Umbilical cord (tissue), 2 donors: Measurements from ENCODE around the gene LMF2. TPM values are rescaled to one million over a fixed set of nuclear protein-coding genes. Genes with fewer than 3 reads are reported as not detected.
"Not testable (repeated sequence)": the region's sequence is repeated elsewhere in the genome, so short reads cannot be mapped to it uniquely, and the experiment has no call there.

Source experiments
- DNase-seq: peaks from one replicate; pipeline ENCODE4 v3.0.0-alpha.2; 2015; ENCODE audit warnings: low spot score
- total RNA-seq: library from RNA; depleted of rRNA; stranded (reverse); fragments of >200 nt; gene quantifications from one replicate; pipeline ENCODE4 v1.2.3, GENCODE V29; 2014; ENCODE audit warnings: low replicate concordance; ENCODE audit not compliant: insufficient read depth

The LMF2 gene
- total RNA-seq, 1 donor from 2014 or later = 34.2 TPM

- no peak for DNase-seq
Observed at GRCh38 chr22:50523806-50524675, 16.5 kb upstream of the LMF2 start.

- DNase-seq = no peak
Observed at GRCh38 chr22:50523458-50523805, 15.9 kb upstream of the LMF2 start.

GRCh38 chr22:50522806-50523438, 15.4 kb upstream of the LMF2 start:
- DNase-seq = no peak

- no peak for DNase-seq
Observed at GRCh38 chr22:50522208-50522805, 14.8 kb upstream of the LMF2 start.

- no peak for DNase-seq
Observed at GRCh38 chr22:50521710-50522109, 14.2 kb upstream of the LMF2 start.

- DNase-seq = no peak
Observed at GRCh38 chr22:50520826-50521453, 13.4 kb upstream of the LMF2 start.

- DNase-seq = not testable (repeated sequence)
Observed at GRCh38 chr22:50520184-50520583, 12.7 kb upstream of the LMF2 start.

- no peak for DNase-seq
Observed at GRCh38 chr22:50519151-50519550, 11.6 kb upstream of the LMF2 start.

- no peak for DNase-seq
Observed at GRCh38 chr22:50518606-50519005, 11.1 kb upstream of the LMF2 start.

- DNase-seq = no peak
Observed at GRCh38 chr22:50517495-50518260, 10.2 kb upstream of the LMF2 start.

- DNase-seq = no peak
Observed at GRCh38 chr22:50516891-50517290, 9.4 kb upstream of the LMF2 start.

- DNase-seq = no peak
Observed at GRCh38 chr22:50516068-50516467, 8.6 kb upstream of the LMF2 start.

GRCh38 chr22:50513175-50513574, 5.7 kb upstream of the LMF2 start:
- no peak for DNase-seq

GRCh38 chr22:50508897-50509296, 1.4 kb upstream of the LMF2 start:
- no peak for DNase-seq

- peak; percentile 97 for DNase-seq
Observed at GRCh38 chr22:50507991-50508884, 736 bp upstream of the LMF2 start, which contains the start of gene NCAPH2. NCAPH2 (plus strand) TSS chr22:50508224; CDS start chr22:50508338, 114 bp downstream.

GRCh38 chr22:50506611-50507420, 686 bp downstream of the LMF2 start:
- no peak for DNase-seq

- DNase-seq = no peak
Observed at GRCh38 chr22:50505776-50506610, 1.5 kb downstream of the LMF2 start.

GRCh38 chr22:50505276-50505775, 2.2 kb downstream of the LMF2 start:
- DNase-seq = no peak
